H4 (cell line): ENCODE data around the gene MDFI. TPM values are rescaled to one million over a fixed set of nuclear protein-coding genes. Genes with fewer than 3 reads are reported as not detected.
A peak's percentile ranks its signal among the peaks of the same experiment; 100 is the strongest.
"Not testable (repeated sequence)": the region's sequence is repeated elsewhere in the genome, so short reads cannot be mapped to it uniquely, and the experiment has no call there.

Experiments used
- DNase-seq: peaks from one replicate; pipeline ENCODE4 v3.0.0-alpha.2; 2015; ENCODE audit warnings: low spot score
- total RNA-seq: library from RNA; depleted of rRNA; stranded (reverse); fragments of >200 nt; shearing (Covaris generic); gene quantifications from 2 replicates; pipeline ENCODE4 v1.2.3, GENCODE V29; 2014

The MDFI gene
- total RNA-seq, 1 experiment from 2014 or later: 0.72 TPM

GRCh38 chr6:41602864-41603608 lies 35.2 kb upstream of the MDFI start:
- peak; percentile 85 for DNase-seq

- no peak for DNase-seq
Measured at GRCh38 chr6:41604006-41604405, 34.3 kb upstream of the MDFI start.

- no peak for DNase-seq
Measured at GRCh38 chr6:41605649-41606048, 32.6 kb upstream of the MDFI start.

- no peak for DNase-seq
Measured at GRCh38 chr6:41607036-41607435, 31.2 kb upstream of the MDFI start.

GRCh38 chr6:41607736-41608135 lies 30.5 kb upstream of the MDFI start:
- no peak for DNase-seq

GRCh38 chr6:41608443-41609151 lies 29.7 kb upstream of the MDFI start:
- no peak for DNase-seq

- DNase-seq: no peak
Measured at GRCh38 chr6:41614715-41615114, 23.6 kb upstream of the MDFI start.

- DNase-seq: no peak
Measured at GRCh38 chr6:41615311-41615710, 23.0 kb upstream of the MDFI start.

- DNase-seq: no peak
Measured at GRCh38 chr6:41618598-41618997, 19.7 kb upstream of the MDFI start.

- DNase-seq: not testable (repeated sequence)
Measured at GRCh38 chr6:41619193-41619592, 19.1 kb upstream of the MDFI start.

GRCh38 chr6:41621367-41621766 lies 16.9 kb upstream of the MDFI start:
- no peak for DNase-seq

GRCh38 chr6:41621802-41622201 lies 16.5 kb upstream of the MDFI start:
- DNase-seq: no peak

- no peak for DNase-seq
Measured at GRCh38 chr6:41622206-41622988, 15.9 kb upstream of the MDFI start.

- DNase-seq: no peak
Measured at GRCh38 chr6:41623330-41623729, 14.9 kb upstream of the MDFI start.

- no peak for DNase-seq
Measured at GRCh38 chr6:41624621-41625380, 13.5 kb upstream of the MDFI start.

GRCh38 chr6:41625442-41625841 lies 12.8 kb upstream of the MDFI start:
- DNase-seq: no peak

GRCh38 chr6:41626022-41626421 lies 12.2 kb upstream of the MDFI start:
- no peak for DNase-seq

GRCh38 chr6:41626917-41627316 lies 11.4 kb upstream of the MDFI start:
- DNase-seq: no peak

GRCh38 chr6:41629128-41629527 lies 9.1 kb upstream of the MDFI start:
- no peak for DNase-seq

GRCh38 chr6:41630069-41630468 lies 8.2 kb upstream of the MDFI start:
- DNase-seq: no peak

GRCh38 chr6:41630946-41631345 lies 7.3 kb upstream of the MDFI start:
- no peak for DNase-seq
